ENCODE results near the gene ARID4B. TPM values are rescaled to one million over a fixed set of nuclear protein-coding genes. Genes with fewer than 3 reads are reported as not detected.

Gene ARID4B
- total and polyA plus RNA-seq, 2 of the 13 experiments (the other 11 are each of a cell fraction or from before 2014, with no cell fraction given), result 9.7 to 24.6 TPM

- TF ChIP-seq RELA (CRISPR knock-in tag; IDR thresholded peaks at IDR 0.05), result peak; percentile 28; the same call in 1 of the 2 replicates
- TF ChIP-seq RFXANK (CRISPR knock-in tag; IDR thresholded peaks at IDR 0.05), result no peak
- no peak for TF ChIP-seq HNF4G (IDR thresholded peaks at IDR 0.05; ENCODE audit: borderline replicate concordance, low read depth, low read length)
- peak; percentile 56 for TF ChIP-seq HNF4G (CRISPR knock-in tag; IDR thresholded peaks at IDR 0.05; ENCODE audit: borderline replicate concordance, low read depth)
- no peak for TF ChIP-seq ZNF674 (CRISPR knock-in tag; IDR thresholded peaks at IDR 0.05; ENCODE audit: low read depth)
- peak; percentile 57; the same call in 1 of the 2 replicates for TF ChIP-seq GPN1 (CRISPR knock-in tag; IDR thresholded peaks at IDR 0.05; ENCODE audit: borderline replicate concordance)
- peak; percentile 69 for TF ChIP-seq HES4 (CRISPR knock-in tag; IDR thresholded peaks at IDR 0.05; ENCODE audit: borderline replicate concordance)
- TF ChIP-seq MIER3 (CRISPR knock-in tag; IDR thresholded peaks at IDR 0.05; ENCODE audit: borderline replicate concordance), result peak; percentile 59; the same call in 1 of the 2 replicates
- TF ChIP-seq MBNL3 (CRISPR knock-in tag; conservative IDR thresholded peaks at IDR 0.05), result no peak
- TF ChIP-seq RNF2 (conservative IDR thresholded peaks at IDR 0.05; ENCODE audit: low read depth), result peak; percentile 73
- no peak; the same call in 1 of the 2 replicates for TF ChIP-seq ELF4 (CRISPR knock-in tag; IDR thresholded peaks at IDR 0.05; ENCODE audit: borderline replicate concordance)
- TF ChIP-seq SYNCRIP (IDR thresholded peaks at IDR 0.05; ENCODE audit: insufficient read depth, low read depth, low read length), result no peak
- peak; percentile 93 to 96 for TF ChIP-seq POLR2A (IDR thresholded peaks at IDR 0.05; ENCODE audit: insufficient read depth in 1 of 2, low read depth in 2 of 2, low read length in 2 of 2)
- TF ChIP-seq ZNF678 (CRISPR knock-in tag; IDR thresholded peaks at IDR 0.05), result no peak
- peak; percentile 40; the same call in 1 of the 2 replicates for TF ChIP-seq SP4 (CRISPR knock-in tag; IDR thresholded peaks at IDR 0.05)
- TF ChIP-seq TBX2 (CRISPR knock-in tag; IDR thresholded peaks at IDR 0.05; ENCODE audit: borderline replicate concordance), result peak; percentile 95
- TF ChIP-seq MTA1 (CRISPR knock-in tag; IDR thresholded peaks at IDR 0.05; ENCODE audit: borderline replicate concordance), result no peak
- peak; percentile 88 for TF ChIP-seq ZFP37 (CRISPR knock-in tag; IDR thresholded peaks at IDR 0.05; ENCODE audit: borderline replicate concordance)
- peak; percentile 54 for TF ChIP-seq FOSL2 (CRISPR knock-in tag; IDR thresholded peaks at IDR 0.05)
- TF ChIP-seq PRPF4 (IDR thresholded peaks at IDR 0.05; ENCODE audit: low read depth, low read length, poor library complexity, severe bottlenecking), result no peak
- no peak for TF ChIP-seq PCBP1 (IDR thresholded peaks at IDR 0.05; ENCODE audit: borderline replicate concordance, low read depth, low read length)
- TF ChIP-seq, protein P1, sequence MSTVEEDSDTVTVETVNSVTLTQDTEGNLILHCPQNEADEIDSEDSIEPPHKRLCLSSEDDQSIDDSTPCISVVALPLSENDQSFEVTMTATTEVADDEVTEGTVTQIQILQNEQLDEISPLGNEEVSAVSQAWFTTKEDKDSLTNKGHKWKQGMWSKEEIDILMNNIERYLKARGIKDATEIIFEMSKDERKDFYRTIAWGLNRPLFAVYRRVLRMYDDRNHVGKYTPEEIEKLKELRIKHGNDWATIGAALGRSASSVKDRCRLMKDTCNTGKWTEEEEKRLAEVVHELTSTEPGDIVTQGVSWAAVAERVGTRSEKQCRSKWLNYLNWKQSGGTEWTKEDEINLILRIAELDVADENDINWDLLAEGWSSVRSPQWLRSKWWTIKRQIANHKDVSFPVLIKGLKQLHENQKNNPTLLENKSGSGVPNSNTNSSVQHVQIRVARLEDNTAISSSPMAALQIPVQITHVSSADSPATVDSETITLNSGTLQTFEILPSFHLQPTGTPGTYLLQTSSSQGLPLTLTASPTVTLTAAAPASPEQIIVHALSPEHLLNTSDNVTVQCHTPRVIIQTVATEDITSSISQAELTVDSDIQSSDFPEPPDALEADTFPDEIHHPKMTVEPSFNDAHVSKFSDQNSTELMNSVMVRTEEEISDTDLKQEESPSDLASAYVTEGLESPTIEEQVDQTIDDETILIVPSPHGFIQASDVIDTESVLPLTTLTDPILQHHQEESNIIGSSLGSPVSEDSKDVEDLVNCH (CRISPR knock-in tag; IDR thresholded peaks at IDR 0.05), result no peak
- no peak for TF ChIP-seq THYN1 (CRISPR knock-in tag; IDR thresholded peaks at IDR 0.05; ENCODE audit: borderline replicate concordance, low read depth)
- no peak for TF ChIP-seq ZNF850 (CRISPR knock-in tag; conservative IDR thresholded peaks at IDR 0.05)
- TF ChIP-seq RBM22 (optimal IDR thresholded peaks at IDR 0.05; ENCODE audit: low read length), result peak; percentile 47
- peak; percentile 37; the same call in 1 of the 2 replicates for TF ChIP-seq REXO4 (CRISPR knock-in tag; IDR thresholded peaks at IDR 0.05; ENCODE audit: borderline replicate concordance)
- 0 out of 2 replicates have a peak, but pooled peaks have one; percentile 47 for TF ChIP-seq ZNF841 (CRISPR knock-in tag; IDR thresholded peaks at IDR 0.05; ENCODE audit: borderline replicate concordance)
- TF ChIP-seq ZNF703 (CRISPR knock-in tag; IDR thresholded peaks at IDR 0.05; ENCODE audit: borderline replicate concordance), result no peak; the same call in 1 of the 2 replicates
Measured at GRCh38 chr1:235128456-235129328, 199.3 kb downstream of the ARID4B start, which contains the start of gene TOMM20 (continued).

Data from HepG2 (cell line).